Midbrain (tissue), 1 donor: ENCODE results near the gene JAM3.

ENCODE experiments used
- DNase-seq: peaks from one replicate; lab custom pipeline; 2025; lab: John Stamatoyannopoulos, UW

JAM3 gene

GRCh38 chr11:134145715-134146114 is 76.8 kb downstream of the JAM3 start:
- no peak for DNase-seq

GRCh38 chr11:134146598-134146997 is 77.7 kb downstream of the JAM3 start:
- no peak for DNase-seq

- DNase-seq = no peak
Observed at GRCh38 chr11:134149371-134149770, 80.5 kb downstream of the JAM3 start.

DNA sequence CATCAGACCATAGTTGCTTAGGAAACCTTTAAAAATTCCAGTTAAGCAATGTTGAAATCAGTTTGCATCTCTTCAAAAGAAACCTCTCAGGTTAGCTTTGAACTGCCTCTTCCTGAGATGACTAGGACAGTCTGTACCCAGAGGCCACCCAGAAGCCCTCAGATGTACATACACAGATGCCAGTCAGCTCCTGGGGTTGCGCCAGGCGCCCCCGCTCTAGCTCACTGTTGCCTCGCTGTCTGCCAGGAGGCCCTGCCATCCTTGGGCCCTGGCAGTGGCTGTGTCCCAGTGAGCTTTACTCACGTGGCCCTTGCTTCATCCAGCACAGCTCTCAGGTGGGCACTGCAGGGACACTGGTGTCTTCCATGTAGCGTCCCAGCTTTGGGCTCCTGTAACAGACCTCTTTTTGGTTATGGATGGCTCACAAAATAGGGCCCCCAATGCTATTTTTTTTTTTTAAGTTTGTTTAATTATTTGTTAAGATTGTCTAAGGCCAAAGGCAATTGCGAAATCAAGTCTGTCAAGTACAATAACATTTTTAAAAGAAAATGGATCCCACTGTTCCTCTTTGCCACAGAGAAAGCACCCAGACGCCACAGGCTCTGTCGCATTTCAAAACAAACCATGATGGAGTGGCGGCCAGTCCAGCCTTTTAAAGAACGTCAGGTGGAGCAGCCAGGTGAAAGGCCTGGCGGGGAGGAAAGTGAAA is 81.5 kb downstream of the JAM3 start:
- DNase-seq = peak; percentile 59

- no peak for DNase-seq
Observed at GRCh38 chr11:134151083-134151747, 82.3 kb downstream of the JAM3 start.

GRCh38 chr11:134152696-134153095 is 83.8 kb downstream of the JAM3 start:
- DNase-seq = no peak

DNA sequence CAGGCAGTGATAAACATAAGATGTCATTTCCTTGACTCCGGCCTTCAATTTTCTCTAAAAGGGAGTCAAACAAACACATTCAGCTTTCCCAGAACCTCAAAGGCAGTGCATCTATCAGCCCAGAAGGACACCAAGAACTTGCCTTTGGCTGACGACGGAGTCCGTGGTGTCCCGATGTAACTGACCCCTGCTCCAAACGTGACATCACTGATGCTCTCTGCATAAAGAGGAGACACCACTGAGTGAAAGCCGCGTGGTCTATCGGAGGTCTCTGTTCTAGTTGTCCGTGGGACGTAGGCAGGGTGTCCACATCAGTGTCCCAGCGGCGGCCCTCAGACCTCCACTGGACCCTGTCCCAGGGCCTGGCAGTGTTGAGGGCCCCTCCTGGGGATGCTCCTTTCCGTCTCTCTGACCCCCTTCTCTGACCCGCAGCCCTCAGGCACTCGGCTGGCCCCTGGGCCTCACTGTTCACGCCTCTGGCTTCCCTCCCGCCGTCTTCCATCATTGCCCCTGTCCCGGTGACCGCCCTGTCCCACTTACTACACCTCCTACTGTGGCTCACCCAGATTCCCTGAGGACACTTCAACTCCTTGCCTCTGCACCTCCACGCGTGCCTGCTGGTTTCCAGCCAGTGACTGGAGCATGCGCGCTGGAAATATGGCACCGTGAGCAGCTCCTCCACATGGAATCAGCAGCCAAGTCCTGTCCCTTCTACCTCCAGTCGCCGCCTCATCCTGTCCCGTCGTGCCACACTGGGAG is 84.5 kb downstream of the JAM3 start:
- DNase-seq = no peak

DNA sequence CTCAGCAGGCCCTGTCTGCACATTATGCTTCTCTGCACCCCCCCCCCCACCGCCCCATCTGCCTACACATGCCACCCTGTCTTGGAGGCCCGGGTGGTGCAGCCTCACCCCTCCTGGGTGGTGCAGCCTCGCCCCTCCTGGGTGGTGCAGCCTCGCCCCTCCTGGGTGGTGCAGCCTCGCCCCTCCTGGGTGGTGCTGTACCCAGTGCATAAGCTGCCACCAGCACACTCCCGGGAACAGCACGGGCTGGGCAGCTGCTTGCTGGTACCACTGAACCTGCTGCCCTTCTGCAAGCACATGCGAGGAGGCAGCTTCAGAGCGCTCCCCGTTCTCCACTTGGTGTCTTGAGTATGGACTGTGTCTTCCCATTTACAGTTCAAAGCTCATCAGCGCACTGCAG is 85.6 kb downstream of the JAM3 start:
- no peak for DNase-seq

GRCh38 chr11:134155456-134155855 is 86.6 kb downstream of the JAM3 start:
- DNase-seq = no peak

DNA sequence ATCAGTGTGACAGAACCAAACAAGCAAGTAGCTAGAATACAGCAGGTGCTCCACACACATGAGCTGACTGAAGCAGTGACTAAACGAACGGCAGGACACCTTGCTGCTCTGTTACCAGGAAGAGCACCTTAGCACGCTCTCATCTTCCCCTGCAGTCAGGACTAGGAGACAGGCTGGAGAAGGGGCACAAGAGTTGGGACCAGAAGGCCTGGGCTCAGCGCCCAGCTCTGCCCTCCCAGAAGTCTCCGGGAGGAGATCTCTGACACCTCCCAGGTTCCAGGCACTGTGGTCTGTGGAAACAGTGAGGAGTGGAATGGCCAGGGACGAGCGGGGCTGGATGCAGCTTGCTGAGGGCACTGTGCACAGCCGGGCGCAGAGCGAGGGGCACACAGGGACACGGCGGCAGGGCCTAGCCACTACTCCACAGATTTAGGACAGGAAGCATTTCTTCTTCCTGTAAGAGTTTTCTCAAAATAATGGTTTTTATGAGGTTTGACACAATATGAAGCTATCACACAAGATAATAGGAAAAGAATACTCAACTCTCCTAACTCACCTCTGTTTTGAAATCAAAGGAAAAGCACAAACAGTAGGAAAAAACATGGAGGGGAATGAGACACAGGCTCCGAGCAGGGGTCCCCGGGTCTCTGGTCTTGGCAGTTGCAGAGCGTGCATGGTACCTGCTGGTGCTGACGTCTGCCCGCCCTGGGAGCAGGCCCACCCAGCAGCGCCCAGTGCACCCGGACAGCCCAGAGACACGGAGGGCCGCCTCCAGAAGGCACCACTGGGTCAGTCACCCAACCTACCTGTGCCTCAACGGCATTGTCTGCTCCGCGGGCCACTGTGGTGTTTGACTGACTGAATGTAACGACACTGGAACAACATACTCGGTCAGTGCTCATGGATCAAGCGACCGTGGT is 87.3 kb downstream of the JAM3 start:
- no peak for DNase-seq

- no peak for DNase-seq
Observed at GRCh38 chr11:134157451-134157850, 88.6 kb downstream of the JAM3 start.

- no peak for DNase-seq
Observed at GRCh38 chr11:134158023-134158422, 89.2 kb downstream of the JAM3 start.

DNA sequence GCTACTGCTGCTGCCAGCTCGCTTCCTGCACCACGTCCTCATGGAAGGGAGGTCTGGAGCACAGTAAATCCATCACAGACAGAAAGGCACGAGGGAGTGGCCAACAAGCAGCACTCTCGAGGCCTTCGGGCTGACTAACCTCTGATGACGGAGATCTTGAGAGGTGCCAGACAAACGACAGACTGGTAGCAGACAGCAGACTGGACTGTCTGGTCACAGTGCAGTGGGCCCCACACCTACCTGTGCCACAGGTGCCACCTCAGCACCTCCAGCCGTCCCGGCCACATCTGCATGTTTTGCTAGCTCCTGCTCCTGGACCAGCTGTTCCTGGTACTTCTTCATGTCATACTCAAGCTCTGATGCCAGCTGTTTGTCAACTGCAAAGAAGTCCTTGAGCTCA is 90.8 kb downstream of the JAM3 start:
- no peak for DNase-seq

DNA sequence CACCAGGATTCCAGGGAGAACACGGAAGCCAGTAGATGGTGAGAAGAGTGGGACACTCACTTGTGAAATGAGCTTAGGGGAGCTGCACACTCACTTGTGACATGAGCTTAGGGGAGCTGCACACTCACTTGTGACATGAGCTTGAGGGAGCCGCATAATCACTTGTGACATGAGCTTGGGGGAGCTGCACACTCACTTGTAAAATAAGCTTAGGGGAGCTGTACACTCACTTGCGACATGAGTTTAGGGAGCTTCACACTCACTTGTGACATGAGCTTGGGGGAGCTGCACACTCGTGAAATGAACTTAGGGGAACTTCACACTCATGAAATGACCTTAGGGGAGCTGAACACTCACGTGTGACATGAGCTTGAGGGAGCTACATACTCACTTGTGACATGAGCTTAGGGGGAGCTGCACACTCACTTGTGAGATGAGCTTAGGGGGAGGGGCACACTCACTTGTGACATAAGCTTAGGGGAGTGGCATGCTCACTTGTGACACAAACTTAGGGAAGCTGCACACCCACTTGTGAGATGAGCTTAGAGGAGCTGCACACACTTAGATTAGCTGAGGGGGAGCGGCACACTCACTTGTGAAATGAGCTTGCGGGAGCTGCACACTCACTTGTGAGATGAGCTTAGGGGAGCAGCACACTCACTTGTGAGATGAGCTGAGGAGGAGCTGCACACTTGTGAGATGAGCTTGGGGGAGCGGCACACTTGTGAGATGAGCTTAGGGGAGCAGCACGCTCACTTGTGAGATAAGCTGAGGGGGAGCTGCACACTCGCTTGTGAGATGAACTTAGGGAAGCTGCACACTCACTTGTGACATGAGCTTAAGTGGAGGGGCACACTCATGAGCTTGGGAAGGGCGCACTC is 95.9 kb downstream of the JAM3 start:
- no peak for DNase-seq

DNA sequence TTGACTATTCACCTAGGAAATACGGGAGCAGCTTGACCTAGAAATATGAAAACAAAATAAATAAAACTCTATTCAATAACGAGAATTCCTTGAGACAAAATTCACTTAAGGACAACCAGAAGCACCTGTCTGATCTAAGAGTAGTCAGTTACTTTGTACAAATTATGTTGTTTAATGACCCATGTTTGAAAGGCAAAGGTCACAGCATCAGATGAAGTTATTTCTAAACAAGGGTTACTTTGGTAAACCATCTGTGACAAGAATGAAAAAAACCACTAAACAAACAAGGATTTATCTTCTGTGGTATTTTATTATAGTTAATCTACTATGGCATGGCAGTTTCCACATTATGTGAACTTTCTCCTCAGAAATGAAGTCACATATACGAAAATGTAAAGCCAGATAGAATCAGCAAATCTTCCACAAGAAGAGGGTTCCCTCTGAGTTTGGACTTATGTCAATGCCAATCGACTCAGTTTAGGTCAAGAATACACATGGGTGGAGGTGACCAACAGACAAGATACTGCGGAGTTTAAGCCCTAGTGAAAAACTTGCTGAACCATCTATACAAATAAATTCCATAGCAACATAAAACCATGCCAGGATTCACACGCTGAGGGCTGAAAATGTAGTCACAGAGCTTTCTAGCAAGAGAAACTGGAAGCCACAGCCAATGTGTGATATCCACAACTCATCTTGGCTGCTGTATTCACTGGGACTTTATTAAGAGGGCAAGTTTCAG is 101.5 kb downstream of the JAM3 start:
- no peak for DNase-seq

GRCh38 chr11:134170919-134171281 is 102.0 kb downstream of the JAM3 start:
- no peak for DNase-seq

DNA sequence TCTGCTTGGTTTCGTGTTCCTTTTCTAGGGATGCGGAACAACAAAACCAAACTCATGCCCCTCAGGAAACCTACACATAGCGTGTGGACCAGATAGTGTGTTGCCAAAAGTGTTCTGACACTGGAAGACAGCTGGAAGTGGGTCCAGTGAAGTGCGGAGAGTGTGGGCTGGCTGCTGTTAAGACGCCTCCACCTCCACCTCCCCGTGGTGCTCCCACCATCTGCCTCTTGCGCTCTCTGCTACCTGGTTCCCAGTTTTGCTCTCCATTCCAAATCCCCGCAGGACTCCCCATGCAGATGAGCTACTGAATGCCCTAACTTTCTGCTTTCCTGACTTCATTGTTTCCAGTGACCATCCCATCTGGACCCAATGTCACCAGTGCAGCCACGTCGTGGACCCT is 103.1 kb downstream of the JAM3 start:
- DNase-seq = no peak

DNA sequence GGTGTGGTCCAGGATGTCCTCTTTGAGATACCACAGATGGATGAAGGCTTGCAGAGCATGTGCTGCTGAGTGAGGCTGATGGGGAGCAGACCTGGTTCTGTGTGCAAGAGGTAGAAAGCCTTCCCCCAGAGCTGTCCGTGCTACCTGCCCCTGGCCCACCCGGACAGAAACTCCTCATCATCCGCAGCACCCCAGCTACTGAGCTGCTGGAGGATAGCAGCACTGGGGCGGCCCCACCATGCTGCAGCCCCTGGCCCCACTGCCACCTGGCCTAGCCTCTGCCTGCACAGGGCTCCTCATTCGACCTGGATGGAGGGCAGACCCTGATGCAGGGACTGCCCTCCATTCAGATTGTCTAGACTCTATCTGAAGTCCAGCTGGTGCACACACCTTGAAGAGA is 104.4 kb downstream of the JAM3 start:
- DNase-seq = no peak

GRCh38 chr11:134176284-134176683 is 107.4 kb downstream of the JAM3 start:
- no peak for DNase-seq

DNA sequence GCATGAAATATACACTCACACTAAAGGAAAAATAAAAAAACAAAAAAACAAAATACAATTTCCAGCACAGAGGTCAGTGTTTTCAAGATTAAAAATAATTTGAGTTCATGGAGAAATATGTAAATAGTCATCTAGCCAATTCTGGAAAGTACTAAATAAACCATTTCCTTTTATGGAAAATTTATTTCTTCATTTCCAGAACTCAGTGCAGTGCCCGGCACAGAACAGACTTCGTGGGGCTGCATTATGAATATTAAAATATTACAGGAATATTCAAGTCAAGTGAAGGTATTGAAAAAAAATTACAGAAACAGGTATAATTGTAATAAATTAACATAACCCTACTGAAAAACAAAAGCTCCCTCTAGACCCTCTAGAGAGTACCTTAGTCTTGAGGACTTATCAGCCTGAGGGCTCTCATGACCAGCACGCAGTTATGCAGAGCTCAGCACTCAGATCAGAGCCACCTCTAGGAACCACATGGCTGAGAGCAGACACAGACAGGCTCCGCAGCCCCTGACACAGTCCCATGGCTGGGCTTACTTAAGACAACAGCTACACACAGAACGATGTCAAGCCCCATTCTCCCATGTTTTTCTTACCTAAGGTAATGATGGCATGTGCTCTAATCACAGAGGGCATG is 109.3 kb downstream of the JAM3 start:
- DNase-seq = no peak
